NT2/D1 (cell line): ENCODE results near the gene UTF1.

Experiments
- YY1 ChIP-seq: IDR thresholded peaks from 2 replicates; pipeline ENCODE4 v1.6.1; 2011; ENCODE audit not compliant: insufficient read length, insufficient read depth
- ZNF274 ChIP-seq: IDR thresholded peaks from 2 replicates; pipeline ENCODE4 v1.6.1; 2011; ENCODE audit warnings: mild to moderate bottlenecking, low read depth, low read length

- TF ChIP-seq ZNF274: no peak
- no peak for TF ChIP-seq YY1
Measured at GRCh38 chr10:133259602-133259989, 29.6 kb downstream of the UTF1 start.
